ENCODE results near the gene R3HDM2.
A peak's percentile ranks its signal among the peaks of the same experiment; 100 is the strongest.

DNA sequence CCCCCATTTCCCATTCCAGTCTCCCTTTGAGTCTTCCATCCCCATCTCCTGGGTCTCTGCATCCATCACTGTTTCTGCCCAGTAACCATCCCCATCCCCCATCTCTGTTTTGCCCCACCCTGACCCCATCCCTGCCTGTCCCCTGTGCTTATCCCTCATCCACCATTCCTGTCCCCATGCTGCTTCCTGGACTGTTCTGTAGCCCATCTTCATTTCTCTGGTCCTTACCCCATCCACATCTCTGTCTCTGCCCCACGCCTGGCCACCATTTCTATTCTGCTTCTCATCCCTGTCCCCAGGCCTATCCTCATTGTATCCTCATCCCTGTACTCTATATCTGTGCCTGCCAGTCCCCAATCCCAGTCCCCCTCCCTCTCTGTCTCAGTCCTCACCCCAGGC lies 210.1 kb downstream of the R3HDM2 start:
- TF ChIP-seq, protein P1, sequence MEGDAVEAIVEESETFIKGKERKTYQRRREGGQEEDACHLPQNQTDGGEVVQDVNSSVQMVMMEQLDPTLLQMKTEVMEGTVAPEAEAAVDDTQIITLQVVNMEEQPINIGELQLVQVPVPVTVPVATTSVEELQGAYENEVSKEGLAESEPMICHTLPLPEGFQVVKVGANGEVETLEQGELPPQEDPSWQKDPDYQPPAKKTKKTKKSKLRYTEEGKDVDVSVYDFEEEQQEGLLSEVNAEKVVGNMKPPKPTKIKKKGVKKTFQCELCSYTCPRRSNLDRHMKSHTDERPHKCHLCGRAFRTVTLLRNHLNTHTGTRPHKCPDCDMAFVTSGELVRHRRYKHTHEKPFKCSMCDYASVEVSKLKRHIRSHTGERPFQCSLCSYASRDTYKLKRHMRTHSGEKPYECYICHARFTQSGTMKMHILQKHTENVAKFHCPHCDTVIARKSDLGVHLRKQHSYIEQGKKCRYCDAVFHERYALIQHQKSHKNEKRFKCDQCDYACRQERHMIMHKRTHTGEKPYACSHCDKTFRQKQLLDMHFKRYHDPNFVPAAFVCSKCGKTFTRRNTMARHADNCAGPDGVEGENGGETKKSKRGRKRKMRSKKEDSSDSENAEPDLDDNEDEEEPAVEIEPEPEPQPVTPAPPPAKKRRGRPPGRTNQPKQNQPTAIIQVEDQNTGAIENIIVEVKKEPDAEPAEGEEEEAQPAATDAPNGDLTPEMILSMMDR (conservative IDR thresholded peaks at IDR 0.05 in 1 of 2, IDR thresholded peaks at IDR 0.05 in 1 of 2; ENCODE audit: low read depth in 1 of 2, low read length in 2 of 2), result no peak
- TF ChIP-seq EZH2 (IDR thresholded peaks at IDR 0.05; ENCODE audit: low read length, missing control alignments), result peak; percentile 80

Measured in fibroblast of lung (primary cell).